DMS53 treated with DMSO at 0.1 percent for 48 hours (cell line): Measurements from ENCODE around the gene RNF157.
"Not testable (repeated sequence)": the region's sequence is repeated elsewhere in the genome, so short reads cannot be mapped to it uniquely, and the experiment has no call there.

Experiments
- DNase-seq: peaks from one replicate; lab custom pipeline; 2025; ENCODE audit not compliant: unreplicated experiment; lab: John Stamatoyannopoulos, UW

The RNF157 gene

GRCh38 chr17:76255801-76256429 is 15.6 kb upstream of the RNF157 start:
- no peak for DNase-seq

DNA sequence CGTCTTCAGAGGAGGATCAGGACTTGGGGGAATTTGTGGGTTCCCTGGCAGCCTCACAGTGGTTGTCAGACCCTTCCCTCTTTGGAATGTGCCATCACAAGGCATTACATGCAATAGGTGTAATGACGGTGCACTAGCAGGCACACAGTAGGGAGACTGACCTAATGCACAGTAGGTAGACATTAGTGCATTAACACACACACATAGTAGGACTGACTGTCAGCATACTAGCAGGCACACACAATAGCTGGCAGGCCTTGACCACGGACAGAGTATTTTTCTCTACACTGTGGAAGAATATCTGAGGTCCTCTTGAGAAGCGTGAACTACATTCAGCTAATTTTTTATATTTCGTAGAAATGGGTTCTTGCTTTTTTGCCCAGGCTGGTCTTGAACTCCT is 14.0 kb upstream of the RNF157 start:
- no peak for DNase-seq

- no peak for DNase-seq
These were observed 13.5 kb upstream of the RNF157 start for GRCh38 chr17:76253841-76254240.

DNA sequence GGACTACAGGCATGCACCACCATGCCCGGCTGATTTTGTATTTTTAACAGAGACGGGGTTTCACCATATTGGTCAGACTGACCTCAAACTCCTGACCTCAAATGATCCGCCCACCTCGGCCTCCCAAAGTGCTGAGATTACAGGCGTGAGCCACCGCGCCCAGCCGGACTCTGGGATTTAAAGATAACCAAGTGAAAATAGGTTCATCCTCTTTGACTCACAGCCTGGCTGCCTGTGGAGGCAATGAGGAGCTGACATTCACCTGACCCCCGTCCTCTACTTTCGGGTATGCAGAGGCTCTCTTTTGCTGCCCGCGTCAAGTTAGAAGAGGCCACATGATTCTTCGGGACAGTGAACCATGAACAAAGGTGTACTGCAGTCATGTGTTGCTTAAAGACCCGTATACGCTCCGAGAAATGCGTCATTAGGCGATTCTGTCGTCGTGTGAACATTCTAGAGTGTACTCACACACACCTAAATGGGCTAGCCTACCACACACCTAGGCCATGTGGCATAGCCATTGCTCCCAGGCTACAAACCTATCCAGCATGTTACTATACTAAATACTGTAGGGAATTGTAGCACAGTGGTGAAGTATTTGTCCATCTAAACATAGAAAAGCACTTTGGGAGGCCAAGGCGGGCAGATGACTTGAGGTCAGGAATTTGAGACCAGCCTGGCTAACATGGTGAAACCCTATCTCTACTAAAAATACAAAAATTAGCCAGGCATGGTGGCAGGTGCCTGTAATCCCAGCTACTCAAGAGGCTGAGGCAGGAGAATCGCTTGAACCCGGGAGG is 12.9 kb upstream of the RNF157 start:
- DNase-seq, result not testable (repeated sequence)

DNA sequence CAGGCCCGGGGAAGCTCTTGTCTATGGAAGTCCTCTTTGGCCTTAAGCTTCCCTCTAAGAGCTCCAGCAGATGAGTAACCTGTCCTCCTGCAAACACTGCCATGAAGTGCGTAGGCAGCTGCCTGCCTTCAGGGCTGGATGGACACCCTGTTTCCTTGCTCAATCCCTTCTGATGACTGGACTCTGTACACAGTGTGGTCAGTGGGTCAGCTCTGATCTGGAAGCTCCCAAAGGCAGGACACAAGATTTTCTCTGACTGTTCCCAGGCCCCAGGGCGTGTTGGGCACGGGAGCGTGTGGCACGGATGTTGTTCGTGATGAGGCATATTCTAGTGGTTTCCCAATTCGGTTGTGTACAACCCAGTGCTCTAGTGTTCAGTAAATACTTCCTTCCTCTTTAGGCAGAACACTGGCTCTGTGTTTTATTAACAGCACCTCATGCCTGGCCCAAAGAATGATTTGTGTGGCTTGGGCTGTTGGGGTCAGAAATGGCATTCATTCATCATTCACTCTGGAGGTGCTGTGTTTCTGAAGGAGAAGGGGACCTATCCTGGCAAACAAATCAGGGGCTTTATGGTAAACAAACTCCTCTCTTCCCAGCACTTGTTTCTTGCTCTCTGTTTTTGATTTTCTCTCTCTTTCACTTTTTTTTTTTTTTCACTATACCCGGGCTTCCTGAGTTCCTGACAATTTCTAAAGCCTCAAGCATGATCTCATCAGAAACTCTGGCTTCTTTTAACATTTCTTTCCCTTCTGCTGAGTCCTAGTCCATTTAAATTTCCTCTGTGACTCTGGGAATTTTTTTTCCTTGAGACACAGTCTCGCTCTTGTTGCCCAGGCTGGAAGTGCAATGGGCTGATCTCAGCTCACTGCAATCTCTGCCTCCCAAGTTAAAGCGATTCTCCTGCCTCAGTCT is 12.0 kb upstream of the RNF157 start:
- DNase-seq, result no peak

- DNase-seq, result no peak
These were observed 11.3 kb upstream of the RNF157 start for GRCh38 chr17:76251478-76252039.

DNA sequence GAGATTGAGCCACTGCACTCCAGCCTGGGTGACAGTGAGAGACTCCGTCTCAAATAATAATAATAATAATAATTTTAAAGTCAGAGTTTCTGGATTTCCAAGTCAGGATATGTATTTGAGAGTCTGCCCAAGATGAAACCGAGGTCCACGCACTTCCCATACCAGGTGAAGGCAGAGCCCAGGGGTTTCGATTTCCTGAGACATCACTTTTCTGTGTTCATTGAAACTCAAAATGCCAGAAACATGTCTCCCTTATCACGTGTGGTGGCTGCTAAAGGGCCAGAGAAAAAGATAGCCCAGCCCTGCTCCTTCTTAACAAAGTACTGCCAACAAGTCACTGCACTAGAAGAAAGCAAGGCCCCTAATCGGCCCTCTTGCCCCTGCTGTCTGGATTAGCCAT is 9.8 kb upstream of the RNF157 start:
- DNase-seq, result no peak

GRCh38 chr17:76248013-76248782 is 7.9 kb upstream of the RNF157 start:
- DNase-seq, result no peak

GRCh38 chr17:76247304-76247703 is 7.0 kb upstream of the RNF157 start:
- DNase-seq, result no peak

DNA sequence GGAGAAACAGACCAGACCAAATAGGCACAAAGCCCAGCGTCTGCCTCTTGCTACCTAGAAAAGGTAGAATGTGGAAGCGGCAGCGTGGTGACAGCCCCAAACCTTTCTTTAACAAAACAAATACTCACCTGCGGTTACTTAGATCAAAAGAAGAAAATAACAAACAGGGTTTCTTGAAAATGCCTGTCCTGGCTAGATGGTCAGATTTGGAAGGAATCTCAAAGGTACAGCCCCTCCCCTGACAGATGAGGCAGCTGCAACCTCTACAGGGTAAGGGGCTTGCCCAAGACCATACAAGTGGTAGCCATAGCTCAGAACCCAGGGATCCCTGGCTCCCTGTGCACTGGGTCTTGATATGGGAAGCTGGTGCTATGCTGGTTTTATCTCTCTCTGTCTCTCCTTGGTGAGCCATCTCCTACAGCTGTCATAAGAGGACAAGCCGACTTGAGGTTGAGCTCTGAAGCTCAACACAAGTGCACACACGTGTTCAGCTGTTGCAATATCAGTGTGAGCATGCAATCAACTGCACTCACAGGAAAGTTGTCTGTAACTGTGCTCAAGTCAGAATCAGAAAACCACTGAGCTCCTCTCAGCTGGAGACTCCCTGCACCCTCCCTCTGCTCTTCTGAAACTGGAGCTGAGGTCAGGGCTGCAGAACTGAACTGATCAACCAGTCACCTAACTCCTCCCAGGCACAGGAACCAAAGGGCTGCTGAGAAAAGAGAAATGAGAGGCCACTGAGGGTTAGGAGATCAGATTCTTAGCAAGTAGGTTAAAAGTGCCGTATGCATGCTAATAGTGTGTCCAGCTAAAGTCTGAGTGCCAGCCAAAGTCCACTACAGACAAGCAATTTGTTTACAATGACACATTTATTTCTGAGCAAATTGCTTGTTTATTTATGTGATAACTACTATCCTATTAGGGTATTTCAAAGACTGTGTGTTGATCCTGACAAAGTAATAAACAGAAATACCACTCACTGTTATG is 6.1 kb upstream of the RNF157 start:
- DNase-seq, result no peak

GRCh38 chr17:76244721-76245120 is 4.4 kb upstream of the RNF157 start:
- DNase-seq, result not testable (repeated sequence)

- DNase-seq, result no peak
These were observed 3.8 kb upstream of the RNF157 start for GRCh38 chr17:76243826-76244679.

DNA sequence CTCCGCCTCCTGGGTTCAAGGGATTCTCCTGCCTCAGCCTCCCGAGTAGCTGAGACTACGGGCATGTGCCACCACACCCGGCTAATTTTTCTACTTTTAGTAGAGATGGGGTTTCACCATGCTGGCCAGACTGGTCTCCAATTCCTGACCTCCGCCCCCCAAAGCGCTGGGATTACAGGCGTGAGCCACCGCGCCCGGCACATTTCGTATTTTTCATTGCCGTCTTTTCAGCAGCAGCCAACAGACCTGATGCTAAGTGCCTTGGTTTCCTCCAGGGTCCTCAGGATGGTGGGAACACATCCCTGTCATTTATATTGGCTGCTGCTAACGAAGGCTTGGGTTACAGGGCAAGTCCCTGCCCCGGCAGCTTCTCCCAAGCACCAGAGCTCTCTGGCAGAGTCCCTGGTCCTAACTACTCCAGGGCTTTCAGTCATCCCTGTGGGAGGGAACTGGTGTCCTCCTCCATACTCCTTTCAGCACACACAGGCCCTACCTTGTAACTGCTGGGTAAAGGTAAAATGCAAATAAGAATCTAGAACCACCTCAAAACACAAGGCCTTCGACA is 1.5 kb upstream of the RNF157 start:
- no peak for DNase-seq

DNA sequence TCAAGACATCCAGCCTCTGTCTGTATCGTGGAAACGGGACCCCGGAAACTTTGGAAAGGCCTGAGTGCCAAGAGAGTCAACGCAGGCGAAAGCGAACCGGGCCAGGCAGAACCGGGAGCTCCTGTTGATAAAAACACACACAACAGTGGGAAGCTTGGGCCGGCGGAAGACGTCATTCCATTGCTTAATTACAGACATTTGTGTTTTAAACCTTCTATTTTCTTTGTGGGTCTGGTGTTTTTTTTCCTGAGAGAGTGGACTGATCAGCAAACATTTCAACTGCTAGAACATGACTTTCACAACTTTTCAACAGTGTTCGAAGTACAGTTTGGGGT is 878 bp upstream of the RNF157 start:
- DNase-seq, result no peak

GRCh38 chr17:76239538-76240274 is 587 bp downstream of the RNF157 start:
- no peak for DNase-seq

DNA sequence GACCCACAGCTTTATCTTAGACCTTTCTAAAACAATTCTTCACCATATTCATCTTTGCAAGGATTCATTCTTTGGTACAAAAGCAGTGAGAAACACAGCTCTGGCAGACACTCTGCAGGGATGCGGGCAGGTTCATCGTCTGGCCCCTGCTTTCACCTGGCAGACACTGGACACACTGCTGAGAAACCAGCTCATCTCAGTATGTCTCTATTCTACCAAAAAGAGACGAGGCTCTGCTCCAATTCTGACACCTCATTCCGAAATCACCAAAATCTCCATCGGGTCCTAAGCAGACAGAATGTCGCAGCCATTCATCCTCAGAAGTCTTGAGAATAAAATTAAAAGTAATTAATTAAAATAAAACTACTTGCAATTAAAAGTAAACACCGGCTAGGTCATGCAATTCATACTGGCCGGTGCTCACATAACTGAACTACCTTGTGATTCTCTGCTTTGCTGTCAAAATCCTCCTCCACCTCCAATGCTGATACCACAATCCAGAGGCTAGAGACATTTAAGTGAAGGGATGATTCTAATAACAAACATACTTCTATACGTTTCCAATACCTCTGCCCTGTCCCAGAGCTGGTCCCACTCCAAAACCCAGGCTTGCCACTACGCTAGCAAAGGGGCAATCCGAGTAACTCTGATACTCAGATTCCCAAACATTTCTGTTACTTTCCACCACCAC is 1.3 kb downstream of the RNF157 start:
- DNase-seq, result no peak

DNA sequence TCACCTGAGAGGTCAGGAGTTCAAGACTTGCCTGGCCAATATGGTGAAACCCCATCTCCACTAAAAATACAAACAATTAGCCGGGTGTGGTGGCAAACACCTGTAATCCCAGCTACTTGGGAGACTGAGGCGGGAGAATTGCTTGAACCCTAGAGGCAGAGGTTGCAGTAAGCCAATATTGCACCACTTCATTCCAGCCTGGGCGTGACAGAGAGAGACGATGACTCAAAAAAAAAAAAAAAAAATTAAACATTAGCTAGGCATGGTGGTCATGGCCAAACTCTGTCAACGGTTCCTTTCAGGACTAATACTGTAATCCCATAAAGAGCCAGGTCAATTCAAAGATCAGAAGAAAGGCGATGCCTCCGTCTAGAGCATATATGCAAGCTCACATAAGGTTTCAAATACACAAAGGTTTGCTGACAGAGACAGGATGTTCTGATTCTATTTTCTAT is 2.4 kb downstream of the RNF157 start:
- peak; percentile 16 for DNase-seq
